ENCODE measurements around the gene ZBP1.

ZBP1 gene

GRCh38 chr20:57600320-57601210 lies 19.7 kb downstream of the ZBP1 start:
- no peak for TF ChIP-seq CTCF (conservative IDR thresholded peaks at IDR 0.05; ENCODE audit: low read depth)
- DNase-seq (ENCODE audit: low spot score): peak; percentile 76
- POLR2A ChIA-PET (ENCODE audit: low non-redundant PET): interaction anchor here (0.7 kb wide), 2 partner anchors 15 to 610 kb away, joined by 3 to 4 read pairs; no protein-coding TSS in a partner anchor
- CTCF ChIA-PET: interaction anchor here (0.7 to 8.4 kb wide), 3 partner anchors 23 to 609 kb away, joined by 3 to 109 read pairs (median 9); no protein-coding TSS in a partner anchor
- no peak overlapping the region for H3K27ac ChIP-seq

- no peak overlapping the region for H3K27ac ChIP-seq
- CTCF ChIA-PET: interaction anchor here (0.5 to 8.4 kb wide), 6 partner anchors 11 to 611 kb away, joined by 3 to 109 read pairs (median 4); no protein-coding TSS in a partner anchor
- no peak for DNase-seq (ENCODE audit: low spot score)
- no peak for TF ChIP-seq CTCF (conservative IDR thresholded peaks at IDR 0.05; ENCODE audit: low read depth)
- POLR2A ChIA-PET (ENCODE audit: low non-redundant PET): no interaction called here
Observed at GRCh38 chr20:57598491-57598890, 21.7 kb downstream of the ZBP1 start.

- CTCF ChIA-PET: interaction anchor here (0.5 to 8.4 kb wide), 5 partner anchors 12 to 611 kb away, joined by 3 to 109 read pairs (median 3); no protein-coding TSS in a partner anchor
- no peak for DNase-seq (ENCODE audit: low spot score)
Observed at GRCh38 chr20:57598060-57598459, 22.2 kb downstream of the ZBP1 start.

GRCh38 chr20:57596998-57597939 lies 23.0 kb downstream of the ZBP1 start:
- POLR2A ChIA-PET (ENCODE audit: low non-redundant PET): no interaction called here
- TF ChIP-seq CTCF (conservative IDR thresholded peaks at IDR 0.05; ENCODE audit: low read depth): peak; percentile 99
- peak; percentile 89 for DNase-seq (ENCODE audit: low spot score)
- H3K27ac ChIP-seq: no peak overlapping the region
- CTCF ChIA-PET: interaction anchor here (0.5 to 8.4 kb wide), 29 partner anchors 9 to 623 kb away, joined by 3 to 109 read pairs (median 4); partner anchors contain the start of gene ZBP1

More at GRCh38 chr20:57598060-57598459, 22.2 kb downstream of the ZBP1 start:
- no peak overlapping the region for H3K27ac ChIP-seq
- POLR2A ChIA-PET (ENCODE audit: low non-redundant PET): no interaction called here
- no peak for TF ChIP-seq CTCF (conservative IDR thresholded peaks at IDR 0.05; ENCODE audit: low read depth)

GRCh38 chr20:57596358-57596757 lies 23.9 kb downstream of the ZBP1 start:
- ChIA-PET POLR2A (ENCODE audit: low non-redundant PET) (no interaction called here), CTCF (interaction anchor here (0.5 to 8.4 kb wide), 28 partner anchors 9 to 1891 kb away, joined by 3 to 109 read pairs (median 4); no protein-coding TSS in a partner anchor)
- no peak for DNase-seq (ENCODE audit: low spot score)
- TF ChIP-seq CTCF (conservative IDR thresholded peaks at IDR 0.05; ENCODE audit: low read depth): no peak
- H3K27ac ChIP-seq: no peak overlapping the region
